Stimulated activated naive CD8-positive, alpha-beta T cell treated with anti-CD3 and anti-CD28 coated beads, Interleukin-15, amount 100 ng/mL, for 72 hours (primary cell): Measurements from ENCODE around the gene GALNT13.

Experiments
- ATAC-seq: fragments of 150-1000 bp; cut with Tn5 transposase; 2 replicates; pipeline ENCODE4 v1.10.0; 2021; ENCODE audit warnings: mild to moderate bottlenecking, moderate library complexity
- DNase-seq, 2 donors: peaks; one replicate each; pipeline ENCODE4 v3.0.0; 2021 to 2022
- H3K27ac Mint-ChIP-seq, 2 donors: one replicate each; pipeline ENCODE4 v1.8.0; 2022; ENCODE audit warnings: mild to moderate bottlenecking in 2 of 2, mixed read lengths in 2 of 2, moderate library complexity in 2 of 2
- H3K27me3 Mint-ChIP-seq: one replicate; pipeline ENCODE4 v1.8.0; 2022; ENCODE audit warnings: mixed read lengths
- H3K4me1 Mint-ChIP-seq: one replicate; pipeline ENCODE4 v1.8.0; 2022; ENCODE audit warnings: mild to moderate bottlenecking, mixed read lengths
- H3K4me3 Mint-ChIP-seq, 2 donors: one replicate each; pipeline ENCODE4 v1.8.0; 2022; ENCODE audit warnings: mild to moderate bottlenecking in 2 of 2, mixed read lengths in 2 of 2, moderate library complexity in 1 of 2
- H3K9me3 Mint-ChIP-seq, 2 donors: one replicate each; pipeline ENCODE4 v1.8.0; 2022; ENCODE audit warnings: mixed read lengths in 2 of 2

Gene GALNT13

DNA sequence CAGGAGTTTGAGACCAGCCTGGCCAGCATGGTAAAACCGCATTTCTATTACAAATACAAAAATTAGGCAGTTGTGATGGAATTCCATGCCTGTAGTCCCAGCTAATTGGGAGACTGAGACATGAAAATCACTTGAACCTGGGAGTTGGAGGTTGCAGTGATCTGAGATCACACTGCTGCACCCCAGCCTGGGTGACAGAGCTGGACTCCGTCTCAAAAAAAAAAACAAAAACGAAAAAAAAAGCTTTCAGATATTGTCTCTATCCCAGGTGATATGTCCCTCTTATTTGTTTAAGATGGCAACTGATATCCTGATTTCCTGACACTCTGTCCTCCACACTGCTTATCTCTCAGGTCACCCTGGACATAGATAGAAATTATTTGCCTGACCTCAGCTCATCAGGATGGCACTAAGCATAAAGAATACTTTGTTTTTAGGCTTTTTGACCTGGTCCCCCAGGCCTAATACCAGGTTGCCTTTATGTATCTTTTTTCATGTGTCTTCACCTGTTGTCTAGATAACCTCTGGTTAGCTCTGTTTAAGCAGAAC lies 531.6 kb downstream of the GALNT13 start:
- Mint-ChIP-seq H3K4me1 (no peaks in the 10 kb centered on the region), H3K27ac (no peak overlapping the region), H3K27me3 (no peaks in the 10 kb centered on the region), H3K4me3 (no peak overlapping the region), H3K9me3 (peaks cover 0 to 11% of the 10 kb centered on the region in 2 donors)
- DNase-seq = no peak
- ATAC-seq = no peak

DNA sequence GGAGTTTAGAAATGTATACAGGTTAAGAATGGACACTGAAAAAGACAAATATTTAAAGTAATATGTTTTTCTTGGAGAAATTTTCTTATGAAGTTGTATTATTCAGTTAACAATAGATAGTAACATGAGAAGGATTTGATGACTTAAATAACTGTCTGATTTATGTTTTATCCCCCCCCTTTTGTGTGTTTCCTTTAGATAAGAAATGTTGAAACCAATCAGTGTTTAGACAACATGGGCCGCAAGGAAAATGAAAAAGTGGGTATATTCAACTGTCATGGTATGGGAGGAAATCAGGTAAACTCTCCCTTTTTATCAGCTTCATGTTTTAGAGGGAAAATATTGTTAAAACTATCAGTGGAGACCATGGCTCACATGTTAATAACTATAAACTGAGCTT lies 537.1 kb downstream of the GALNT13 start:
- no peak overlapping the region for H3K4me3 Mint-ChIP-seq
- no peak overlapping the region for H3K27ac Mint-ChIP-seq
- no peaks in the 10 kb centered on the region for H3K4me1 Mint-ChIP-seq
- no peaks in the 10 kb centered on the region for H3K27me3 Mint-ChIP-seq
- ATAC-seq (no peak), DNase-seq (no peak)
- H3K9me3 Mint-ChIP-seq = peaks cover 0 to 11% of the 10 kb centered on the region in 2 donors

- peaks cover 3% of the 10 kb centered on the region for H3K4me1 Mint-ChIP-seq
- H3K9me3 Mint-ChIP-seq = peaks cover 0 to 5% of the 10 kb centered on the region in 2 donors
- DNase-seq = no peak
- H3K4me3 Mint-ChIP-seq = no peak overlapping the region
- H3K27ac Mint-ChIP-seq = no peak overlapping the region
- ATAC-seq = no peak
- H3K27me3 Mint-ChIP-seq = no peaks in the 10 kb centered on the region
Measured at GRCh38 chr2:154422251-154422650, 550.5 kb downstream of the GALNT13 start.

DNA sequence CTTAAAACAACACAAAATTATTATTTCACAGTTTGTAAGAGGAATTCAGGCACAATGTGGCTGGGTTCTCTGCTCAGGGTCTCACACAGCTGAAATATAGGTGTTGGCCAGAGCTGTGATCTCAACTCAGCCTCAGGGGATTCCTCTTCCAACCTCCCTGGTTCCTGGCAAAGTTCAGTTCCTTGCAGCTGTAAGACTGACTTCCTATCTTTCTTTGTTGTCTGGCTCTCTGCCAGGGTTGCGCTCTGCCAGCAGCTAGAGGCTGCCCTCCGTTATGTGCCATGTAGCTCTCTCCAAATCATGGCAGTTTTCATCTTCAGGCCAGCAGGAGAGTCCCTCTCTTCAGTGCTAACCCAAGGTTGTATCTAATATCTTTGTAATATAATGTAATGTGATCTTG lies 554.3 kb downstream of the GALNT13 start:
- no peaks in the 10 kb centered on the region for H3K27me3 Mint-ChIP-seq

GRCh38 chr2:154427453-154427852 lies 555.7 kb downstream of the GALNT13 start:
- no peak overlapping the region for H3K4me3 Mint-ChIP-seq
- peaks cover 13 to 16% of the 10 kb centered on the region in 2 donors for H3K9me3 Mint-ChIP-seq
- no peaks in the 10 kb centered on the region for H3K27me3 Mint-ChIP-seq
- no peak for DNase-seq
- H3K4me1 Mint-ChIP-seq = peaks cover 22% of the 10 kb centered on the region
- no peak overlapping the region for H3K27ac Mint-ChIP-seq
- no peak for ATAC-seq

More for the DNA sequence above, 554.3 kb downstream of the GALNT13 start:
- peaks cover 22% of the 10 kb centered on the region for H3K4me1 Mint-ChIP-seq
- ATAC-seq (no peak), DNase-seq (no peak)
- H3K27ac Mint-ChIP-seq = no peak overlapping the region
- H3K9me3 Mint-ChIP-seq = peaks cover 9 to 15% of the 10 kb centered on the region in 2 donors
- no peak overlapping the region for H3K4me3 Mint-ChIP-seq

DNA sequence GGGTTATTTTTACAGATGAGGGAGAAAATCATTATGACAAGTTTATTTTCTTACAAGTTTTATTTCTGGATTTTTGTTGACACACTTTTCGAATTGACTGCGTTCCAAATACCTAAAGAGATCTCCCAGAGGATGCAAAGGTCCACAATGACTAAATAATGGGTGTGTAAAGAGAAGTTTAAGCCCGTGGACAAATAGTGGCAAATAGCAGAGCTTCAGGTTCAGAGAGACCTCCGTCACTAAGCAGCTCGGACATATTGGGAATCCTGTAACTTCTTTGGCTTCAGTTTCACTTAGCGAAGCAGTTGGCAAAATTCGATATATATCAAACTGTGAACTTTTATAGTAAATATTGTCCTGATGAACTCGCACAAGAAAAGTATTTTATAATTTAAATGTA lies 556.3 kb downstream of the GALNT13 start:
- DNase-seq (no peak), ATAC-seq (no peak)
- Mint-ChIP-seq H3K27ac (no peak overlapping the region), H3K4me3 (no peak overlapping the region), H3K4me1 (peaks cover 22% of the 10 kb centered on the region), H3K9me3 (peaks cover 13 to 20% of the 10 kb centered on the region in 2 donors), H3K27me3 (no peaks in the 10 kb centered on the region)

- DNase-seq (no peak), ATAC-seq (no peak)
- peaks cover 20% of the 10 kb centered on the region for H3K4me1 Mint-ChIP-seq
- no peak overlapping the region for H3K4me3 Mint-ChIP-seq
- H3K9me3 Mint-ChIP-seq = peaks cover 5 to 20% of the 10 kb centered on the region in 2 donors
- no peak overlapping the region for H3K27ac Mint-ChIP-seq
- H3K27me3 Mint-ChIP-seq = no peaks in the 10 kb centered on the region
Measured at GRCh38 chr2:154433010-154433409, 561.3 kb downstream of the GALNT13 start.

DNA sequence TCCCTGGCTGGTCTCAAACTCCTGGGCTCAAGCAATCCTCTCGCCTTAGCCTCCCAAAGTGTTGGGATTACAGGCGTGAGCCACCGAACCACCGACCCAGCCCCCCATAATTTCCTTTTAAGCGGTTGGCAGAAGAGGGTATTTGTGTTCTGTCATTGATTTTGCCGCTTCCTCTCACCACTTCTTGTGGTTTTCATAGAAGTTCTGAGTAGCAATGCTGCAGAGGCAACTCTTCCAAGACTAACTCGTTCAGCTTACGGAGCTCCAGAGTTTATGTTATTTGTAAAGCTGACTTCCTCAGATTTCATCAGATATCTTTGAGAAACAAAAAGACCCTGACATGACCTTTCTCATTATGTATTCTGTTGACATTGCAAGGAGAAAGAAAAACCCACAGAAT lies 565.4 kb downstream of the GALNT13 start:
- H3K27ac Mint-ChIP-seq = peak overlapping the region; percentile 42 to 52
- peaks cover 9% of the 10 kb centered on the region for H3K4me1 Mint-ChIP-seq
- peaks cover 0 to 6% of the 10 kb centered on the region in 2 donors for H3K9me3 Mint-ChIP-seq
- H3K4me3 Mint-ChIP-seq = peak overlapping the region; percentile 63 to 69
- DNase-seq (no peak), ATAC-seq (peak; percentile 48)
- H3K27me3 Mint-ChIP-seq = no peaks in the 10 kb centered on the region

DNA sequence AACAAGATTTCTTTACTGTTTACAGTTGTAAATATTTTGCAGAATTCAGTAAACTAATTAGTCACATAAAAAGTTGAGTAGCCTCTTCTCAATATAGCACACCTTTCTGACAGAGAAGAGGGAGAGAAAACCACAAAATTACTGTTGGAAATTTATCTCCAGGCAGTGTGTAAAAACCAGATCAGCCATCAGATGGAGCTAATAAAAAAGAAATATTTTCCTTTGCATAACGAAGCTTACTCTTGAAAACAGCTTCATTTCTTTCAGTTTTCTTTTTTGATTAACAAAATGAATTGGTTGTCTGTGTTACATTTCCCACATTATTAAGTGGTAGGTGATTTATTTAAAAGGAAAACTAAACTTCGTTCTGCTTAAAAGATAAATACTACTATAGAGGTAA lies 567.4 kb downstream of the GALNT13 start:
- Mint-ChIP-seq H3K27me3 (no peaks in the 10 kb centered on the region), H3K9me3 (no peaks in the 10 kb centered on the region), H3K27ac (no peak overlapping the region), H3K4me1 (peaks cover 9% of the 10 kb centered on the region), H3K4me3 (no peak overlapping the region)
- DNase-seq = no peak
- no peak for ATAC-seq

- Mint-ChIP-seq H3K4me1 (no peaks in the 10 kb centered on the region), H3K27ac (no peak overlapping the region), H3K27me3 (no peaks in the 10 kb centered on the region), H3K9me3 (no peaks in the 10 kb centered on the region), H3K4me3 (no peak overlapping the region)
- ATAC-seq (no peak), DNase-seq (no peak)
Measured at GRCh38 chr2:154443919-154444318, 572.2 kb downstream of the GALNT13 start.

- ATAC-seq (no peak), DNase-seq (no peak)
- no peaks in the 10 kb centered on the region for H3K9me3 Mint-ChIP-seq
- H3K4me3 Mint-ChIP-seq = no peak overlapping the region
- H3K27ac Mint-ChIP-seq = no peak overlapping the region
- no peaks in the 10 kb centered on the region for H3K4me1 Mint-ChIP-seq
- no peaks in the 10 kb centered on the region for H3K27me3 Mint-ChIP-seq
Measured at GRCh38 chr2:154446324-154446723, 574.6 kb downstream of the GALNT13 start.

GRCh38 chr2:154447727-154448418 lies 576.2 kb downstream of the GALNT13 start:
- Mint-ChIP-seq H3K9me3 (no peaks in the 10 kb centered on the region), H3K4me3 (no peak overlapping the region), H3K4me1 (peaks cover 1% of the 10 kb centered on the region), H3K27ac (no peak overlapping the region), H3K27me3 (no peaks in the 10 kb centered on the region)
- ATAC-seq (no peak), DNase-seq (no peak)

- Mint-ChIP-seq H3K4me3 (no peak overlapping the region), H3K9me3 (no peaks in the 10 kb centered on the region), H3K4me1 (peaks cover 6% of the 10 kb centered on the region), H3K27ac (no peak overlapping the region), H3K27me3 (no peaks in the 10 kb centered on the region)
- DNase-seq = no peak
- no peak for ATAC-seq
Measured at GRCh38 chr2:154449951-154450658, 578.4 kb downstream of the GALNT13 start.

DNA sequence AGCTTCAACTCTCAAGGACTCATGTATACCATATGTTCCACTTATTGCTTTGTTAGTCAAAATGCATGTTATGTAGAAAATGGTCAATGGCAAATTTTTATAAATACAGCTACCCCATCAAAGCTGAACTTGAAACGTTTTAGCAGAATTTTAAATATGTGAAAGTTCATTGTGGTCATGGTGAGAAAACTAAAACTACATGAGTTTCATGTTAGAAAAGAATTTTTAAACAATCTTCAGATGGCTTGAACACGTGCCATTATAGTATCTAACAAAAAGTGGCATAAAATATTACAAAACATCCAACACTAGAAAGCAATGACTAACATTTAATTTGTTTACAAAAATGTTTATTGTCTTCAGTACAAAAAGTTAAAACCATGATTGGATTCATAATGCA lies 580.7 kb downstream of the GALNT13 start:
- ATAC-seq (no peak), DNase-seq (no peak)
- H3K9me3 Mint-ChIP-seq = no peaks in the 10 kb centered on the region
- peaks cover 6% of the 10 kb centered on the region for H3K4me1 Mint-ChIP-seq
- no peak overlapping the region for H3K27ac Mint-ChIP-seq
- no peaks in the 10 kb centered on the region for H3K27me3 Mint-ChIP-seq
- H3K4me3 Mint-ChIP-seq = no peak overlapping the region

DNA sequence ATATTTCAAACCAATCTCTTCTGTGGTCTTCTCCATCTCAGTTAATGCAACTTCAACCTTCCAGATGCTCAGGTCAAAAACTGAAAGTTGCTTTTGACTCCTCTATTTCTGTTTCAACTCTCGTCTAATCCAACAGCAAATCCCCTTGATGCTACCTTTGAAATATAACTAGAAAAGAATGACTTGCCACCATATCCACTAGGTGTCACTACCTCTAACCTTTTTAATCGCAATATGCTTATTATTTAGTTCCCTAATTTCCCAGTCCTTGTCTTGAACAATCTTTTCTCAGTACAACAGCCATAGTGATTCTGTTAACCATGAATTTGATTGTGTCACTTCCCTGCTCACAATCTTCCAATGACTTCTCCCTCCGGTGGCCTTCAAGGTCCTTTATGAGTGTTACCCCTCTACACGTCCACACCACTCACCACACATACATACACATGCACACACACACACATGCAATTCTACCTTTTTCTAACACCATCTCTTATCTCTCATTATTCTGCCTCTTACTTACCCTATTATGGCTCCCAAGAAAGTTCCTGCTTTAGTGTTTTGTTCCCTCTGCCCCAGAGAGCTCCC lies 581.3 kb downstream of the GALNT13 start:
- H3K4me1 Mint-ChIP-seq = peaks cover 6% of the 10 kb centered on the region
- H3K27ac Mint-ChIP-seq = no peak overlapping the region
- no peaks in the 10 kb centered on the region for H3K27me3 Mint-ChIP-seq
- DNase-seq (no peak), ATAC-seq (no peak)
- no peak overlapping the region for H3K4me3 Mint-ChIP-seq
- no peaks in the 10 kb centered on the region for H3K9me3 Mint-ChIP-seq

GRCh38 chr2:154455166-154455565 lies 583.4 kb downstream of the GALNT13 start:
- H3K27me3 Mint-ChIP-seq = no peaks in the 10 kb centered on the region
- H3K4me1 Mint-ChIP-seq = peaks cover 6% of the 10 kb centered on the region
- no peak overlapping the region for H3K27ac Mint-ChIP-seq
- no peaks in the 10 kb centered on the region for H3K9me3 Mint-ChIP-seq
- ATAC-seq (no peak), DNase-seq (no peak)
- no peak overlapping the region for H3K4me3 Mint-ChIP-seq
